Stimulated activated CD8-positive, alpha-beta memory T cell treated with anti-CD3 and anti-CD28 coated beads, Interleukin-15, amount 100 ng/mL, for 24 hours (primary cell): ENCODE results near the gene IGF2BP1.
"Not testable (repeated sequence)": the region's sequence is repeated elsewhere in the genome, so short reads cannot be mapped to it uniquely, and the experiment has no call there.

Source experiments
- DNase-seq: peaks from one replicate; pipeline ENCODE4 v3.0.0-alpha.2; 2020; ENCODE audit warnings: low read depth

The IGF2BP1 gene

DNA sequence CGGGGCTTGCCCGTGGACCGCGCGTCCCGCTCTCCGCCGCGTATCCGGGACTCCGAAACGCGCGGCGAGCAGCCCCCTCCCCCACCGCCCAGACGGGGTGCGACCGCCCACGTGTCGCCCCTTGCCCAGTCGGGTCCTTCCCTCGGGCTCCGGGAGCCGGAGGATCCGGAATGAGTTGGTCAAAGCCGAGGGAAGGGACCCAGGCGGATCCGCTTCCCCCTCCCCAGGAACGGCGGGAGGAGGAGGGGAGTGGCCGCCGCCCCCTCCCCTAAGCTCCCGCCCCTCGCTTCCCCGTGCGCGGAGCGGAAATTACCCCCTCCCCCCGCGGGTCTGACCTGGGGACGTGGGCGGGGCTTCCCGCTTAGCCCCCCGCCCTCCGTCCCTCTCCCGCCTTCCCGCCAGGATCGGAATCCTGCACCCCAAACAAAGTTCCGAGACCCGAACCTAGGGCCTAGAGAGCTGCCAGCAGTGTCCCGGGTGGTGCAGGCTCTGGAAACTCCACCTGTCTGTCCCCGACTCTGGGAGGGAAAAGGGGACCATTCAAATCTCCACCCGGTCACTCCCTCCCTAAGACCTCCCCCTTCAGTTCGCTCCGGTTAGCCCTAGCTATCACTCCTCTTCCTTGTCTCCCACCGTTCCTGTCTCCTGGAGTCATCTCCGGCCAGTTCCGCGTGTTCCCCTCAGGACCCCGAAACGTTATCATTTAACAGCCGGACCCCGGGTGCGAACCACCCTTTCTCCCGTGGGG is 1.0 kb upstream of the IGF2BP1 start:
- no peak for DNase-seq

GRCh38 chr17:48996722-48997102 is 473 bp upstream of the IGF2BP1 start:
- DNase-seq: no peak

GRCh38 chr17:48997827-48998586 is 822 bp downstream of the IGF2BP1 start:
- DNase-seq: no peak

- DNase-seq: no peak
Observed at GRCh38 chr17:48998587-48999440, 1.6 kb downstream of the IGF2BP1 start.

- no peak for DNase-seq
Observed at GRCh38 chr17:49000943-49001342, 3.8 kb downstream of the IGF2BP1 start.

DNA sequence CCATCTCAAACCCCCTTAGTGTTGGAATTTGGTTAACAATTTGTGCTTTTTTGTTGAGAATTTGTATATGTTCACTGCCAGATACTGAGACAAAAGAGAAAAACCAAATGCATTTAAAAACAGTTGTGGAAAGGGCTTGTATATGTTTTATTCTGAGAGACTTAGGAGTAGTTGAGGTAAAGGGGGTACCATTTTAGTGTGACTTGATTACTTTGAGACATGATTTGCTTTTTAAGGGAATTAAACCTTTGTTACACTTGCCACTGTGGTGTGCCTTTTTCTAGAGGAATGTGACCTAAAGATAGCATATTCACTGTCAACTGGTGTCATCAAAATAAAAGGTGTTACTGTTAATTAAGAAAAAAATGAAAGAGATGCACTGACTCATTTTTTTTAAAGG is 4.5 kb downstream of the IGF2BP1 start:
- no peak for DNase-seq

- DNase-seq: no peak
Observed at GRCh38 chr17:49002331-49002730, 5.1 kb downstream of the IGF2BP1 start.

DNA sequence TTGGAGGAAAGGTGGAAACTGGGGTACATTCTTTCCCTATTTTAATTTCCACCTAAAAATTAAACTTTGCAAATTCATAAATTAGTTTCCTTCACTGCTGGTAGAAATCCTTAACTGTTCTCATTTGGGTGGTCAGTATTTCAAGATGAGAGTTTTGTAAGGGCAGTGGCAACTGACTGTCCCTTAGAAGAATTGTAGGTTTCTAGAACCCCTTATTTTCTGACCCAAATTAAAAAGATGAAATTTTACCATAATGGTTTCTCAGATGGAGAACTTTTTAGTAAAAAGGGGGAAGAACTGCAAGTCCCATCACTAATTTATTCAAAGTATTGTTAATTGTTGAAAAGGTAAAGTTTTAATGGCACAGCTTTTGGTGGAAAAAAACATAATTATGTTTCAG is 5.6 kb downstream of the IGF2BP1 start:
- no peak for DNase-seq

GRCh38 chr17:49003557-49004511 is 6.6 kb downstream of the IGF2BP1 start:
- DNase-seq: no peak

GRCh38 chr17:49005140-49005539 is 8.0 kb downstream of the IGF2BP1 start:
- DNase-seq: no peak

DNA sequence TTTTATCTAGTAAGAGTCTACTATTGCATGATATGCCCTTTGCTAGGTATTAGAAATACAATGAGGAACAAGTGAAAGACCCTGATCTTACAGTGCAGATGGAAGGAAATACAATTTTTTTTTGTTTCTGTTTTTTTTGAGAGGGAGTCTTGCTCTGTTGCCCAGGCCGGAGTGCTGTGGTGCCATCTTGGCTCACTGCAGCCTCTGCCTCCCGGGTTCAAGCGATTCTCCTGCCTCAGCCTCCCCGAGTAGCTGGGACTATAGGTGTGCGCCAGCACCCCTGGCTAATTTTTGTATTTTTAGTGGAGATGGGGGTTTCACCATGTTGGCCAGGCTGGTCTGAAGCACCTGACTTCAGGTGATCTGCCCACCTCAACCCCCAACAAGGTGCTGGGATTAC is 11.7 kb downstream of the IGF2BP1 start:
- DNase-seq: not testable (repeated sequence)

DNA sequence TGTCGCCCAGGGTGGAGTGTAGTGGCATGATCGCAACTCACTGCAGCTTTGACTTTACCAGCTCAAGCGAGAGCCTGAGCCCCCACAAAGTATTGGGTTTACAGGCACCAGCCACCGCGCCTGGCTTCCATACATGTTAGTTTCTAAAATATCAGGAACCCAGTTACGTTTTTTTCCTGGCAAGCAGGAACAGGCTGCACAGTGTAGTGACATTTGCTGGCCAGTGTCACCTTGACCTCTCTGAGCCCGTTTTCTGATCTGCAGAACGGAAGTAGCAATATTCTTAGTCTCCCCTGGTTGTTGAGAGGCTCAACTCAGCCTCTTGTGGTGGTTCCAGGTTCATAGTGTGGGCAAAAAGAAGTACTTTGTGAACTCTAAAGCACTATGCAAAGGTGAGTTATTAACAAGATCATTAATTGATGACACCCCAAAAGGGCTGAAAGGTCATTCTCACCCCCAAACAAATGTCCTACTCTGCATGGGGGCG is 15.6 kb downstream of the IGF2BP1 start:
- DNase-seq: no peak

DNA sequence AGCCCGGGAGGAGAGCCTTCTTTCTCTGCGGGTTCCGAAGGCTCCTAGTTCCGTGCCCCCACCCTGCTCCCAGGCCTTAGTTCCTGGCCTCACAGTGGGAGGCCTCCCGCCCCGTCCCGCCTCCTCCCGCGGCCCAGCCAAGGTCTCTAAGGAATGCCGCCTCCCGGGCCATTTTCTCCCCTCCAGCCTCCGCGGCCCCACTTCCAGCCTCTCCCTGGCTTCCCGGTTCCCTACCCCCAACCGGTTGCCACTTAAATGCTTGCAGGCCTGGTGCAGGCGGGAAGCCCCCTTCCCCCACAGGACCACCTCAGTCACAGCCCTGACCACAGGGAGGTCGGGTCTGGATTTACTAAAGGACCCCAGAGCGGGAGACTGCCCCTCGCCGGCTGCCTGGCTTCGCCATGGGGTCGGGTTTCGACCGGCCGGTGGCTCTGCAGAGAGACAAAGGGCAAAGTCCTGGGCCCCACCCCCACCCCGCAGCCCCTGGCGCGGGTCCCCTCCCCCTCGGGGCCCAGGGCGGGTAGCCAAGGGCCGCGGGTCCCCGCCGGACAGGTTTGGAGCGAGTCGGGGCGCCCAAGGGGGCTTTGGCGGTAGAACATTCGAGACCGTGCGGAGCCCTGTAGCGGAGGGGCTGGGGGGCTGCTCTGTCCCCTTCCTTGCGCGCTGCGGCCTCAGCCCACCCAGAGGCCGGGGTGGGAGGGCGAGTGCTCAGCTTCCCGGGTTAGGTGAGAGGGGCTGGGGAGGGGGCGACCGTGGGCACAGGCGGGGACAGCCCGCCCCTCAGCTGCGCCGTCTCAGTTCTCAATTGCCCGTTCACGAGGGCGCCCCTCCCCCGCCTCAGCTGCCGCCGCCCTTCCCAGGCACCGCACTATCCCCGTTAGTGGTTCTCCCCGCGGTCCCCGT is 16.4 kb downstream of the IGF2BP1 start:
- no peak for DNase-seq

GRCh38 chr17:49015179-49015923 is 18.2 kb downstream of the IGF2BP1 start:
- DNase-seq: no peak

GRCh38 chr17:49015924-49016774 is 19.0 kb downstream of the IGF2BP1 start:
- DNase-seq: no peak

DNA sequence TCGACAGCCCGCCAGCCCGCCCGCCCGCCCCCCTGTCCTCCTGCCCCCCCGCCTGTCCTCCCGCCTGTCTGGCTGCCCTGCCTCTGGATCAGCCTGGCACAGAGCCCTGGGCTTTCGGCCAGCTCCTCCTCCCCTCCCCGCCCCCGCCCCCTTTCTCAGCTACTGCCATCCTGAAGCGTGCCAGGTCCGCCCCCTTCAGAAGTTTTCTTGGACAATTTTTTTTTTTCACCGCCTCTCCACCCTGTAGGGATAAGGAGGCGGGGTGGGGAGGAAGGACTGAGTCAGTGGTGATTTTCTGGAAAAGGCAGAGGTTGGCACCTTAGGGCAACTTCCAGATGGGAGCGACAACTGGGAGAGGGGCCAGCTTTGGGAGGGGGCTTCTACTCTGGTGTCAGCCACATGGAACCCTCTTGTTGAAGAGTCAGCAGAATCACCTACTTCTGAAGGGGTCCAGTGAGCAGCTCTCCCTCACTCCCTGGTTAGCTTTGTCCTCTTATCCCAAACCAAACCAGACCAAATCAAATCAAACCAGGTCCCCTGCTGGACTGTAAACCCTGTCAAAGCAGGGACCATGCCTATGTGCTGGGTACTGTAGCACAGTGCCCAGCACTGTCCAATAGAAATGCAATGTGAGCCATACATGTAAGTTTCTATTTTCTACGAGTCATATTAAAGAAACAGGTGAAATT is 19.7 kb downstream of the IGF2BP1 start:
- DNase-seq: no peak

DNA sequence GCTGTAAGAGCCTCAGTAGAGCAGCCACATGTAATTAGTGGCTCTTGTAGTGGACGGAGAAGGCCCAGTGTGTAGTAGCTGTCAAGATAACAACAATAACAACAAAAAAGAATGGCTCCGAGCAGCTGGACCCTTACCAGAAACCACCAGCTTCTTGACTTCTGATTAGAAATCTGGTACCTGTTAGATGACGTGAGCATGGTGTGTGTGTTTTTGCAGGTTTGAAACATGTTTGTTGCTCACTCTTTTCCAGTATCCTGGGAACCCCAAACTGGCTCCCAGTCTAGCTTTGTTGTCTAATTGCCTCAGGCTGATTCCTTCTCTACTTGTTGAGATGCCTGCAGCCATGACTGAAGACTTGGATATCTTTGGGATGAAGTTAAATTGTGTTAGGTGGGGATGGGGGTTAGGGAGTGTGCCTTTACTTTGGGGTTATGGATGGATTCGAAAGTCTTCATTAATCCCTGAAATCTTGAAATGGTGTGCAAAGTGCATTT is 21.0 kb downstream of the IGF2BP1 start:
- no peak for DNase-seq

GRCh38 chr17:49018748-49019147 is 21.6 kb downstream of the IGF2BP1 start:
- no peak for DNase-seq
